GM23338 (cell line): Measurements from ENCODE around the gene HDC. TPM values are rescaled to one million over a fixed set of nuclear protein-coding genes. Genes with fewer than 3 reads are reported as not detected.

Experiments
- ATAC-seq: fragments of 200-7000 bp; cut with Tn5 transposase; 3 replicates; pipeline ENCODE4 v1.9.1; 2020
- DNase-seq: peaks from one replicate; pipeline ENCODE4 v3.0.0-alpha.2; 2015; ENCODE audit warnings: low spot score
- H2AFZ ChIP-seq: fragments of 200-600 bp; sonication (generic); 2 replicates; pipeline ENCODE4 v1.8.0; 2016; ENCODE audit warnings: antibody characterized with exemption, mild to moderate bottlenecking, moderate library complexity
- H3F3A ChIP-seq: fragments of 200-600 bp; sonication (generic); replicated peaks from 2 replicates; pipeline ENCODE4 v1.8.0; 2017; ENCODE audit warnings: antibody characterized with exemption, mixed run types, low read depth
- H3K27ac ChIP-seq: fragments of 200-600 bp; sonication (generic); 2 replicates; pipeline ENCODE4 v1.6.1; 2016; ENCODE audit warnings: low read depth
- H3K27me3 ChIP-seq: fragments of 200-600 bp; sonication (generic); 2 replicates; pipeline ENCODE4 v1.8.0; 2016; ENCODE audit warnings: mild to moderate bottlenecking, mixed run types, moderate library complexity; ENCODE audit not compliant: insufficient read depth
- H3K36me3 ChIP-seq: fragments of 200-600 bp; sonication (generic); 2 replicates; pipeline ENCODE4 v1.8.0; 2016; ENCODE audit warnings: mild to moderate bottlenecking; ENCODE audit not compliant: insufficient read depth
- H3K4me1 ChIP-seq: fragments of 200-600 bp; sonication (generic); 2 replicates; pipeline ENCODE4 v1.8.0; 2016; ENCODE audit warnings: mild to moderate bottlenecking, moderate library complexity; ENCODE audit not compliant: insufficient read depth
- H3K4me2 ChIP-seq: fragments of 200-600 bp; sonication (generic); 2 replicates; pipeline ENCODE4 v1.7.1; 2017; ENCODE audit warnings: mixed run types
- H3K4me3 ChIP-seq: fragments of 200-600 bp; sonication (generic); 2 replicates; pipeline ENCODE4 v1.6.1; 2016; ENCODE audit warnings: mixed run types
- H3K79me2 ChIP-seq: fragments of 200-600 bp; sonication (generic); replicated peaks from 2 replicates; pipeline ENCODE4 v1.8.0; 2017; ENCODE audit warnings: mild to moderate bottlenecking; ENCODE audit not compliant: insufficient read depth
- H3K9me2 ChIP-seq: fragments of 200-600 bp; sonication (generic); 2 replicates; pipeline ENCODE4 v1.8.0; 2017; ENCODE audit not compliant: insufficient read depth
- H4K20me1 ChIP-seq: fragments of 200-600 bp; sonication (generic); replicated peaks from 2 replicates; pipeline ENCODE4 v1.8.0; 2017; ENCODE audit warnings: mild to moderate bottlenecking; ENCODE audit not compliant: insufficient read depth
- H3K27ac Mint-ChIP-seq: 2 replicates; pipeline ENCODE4 v1.8.0; 2020; ENCODE audit warnings: inconsistent platforms, mild to moderate bottlenecking, moderate library complexity, mixed read lengths
- H3K27me3 Mint-ChIP-seq: 3 replicates; pipeline ENCODE4 v1.8.0; 2022; ENCODE audit warnings: low read depth, mild to moderate bottlenecking, moderate library complexity, mixed read lengths, inconsistent platforms; ENCODE audit not compliant: insufficient read depth, poor library complexity
- H3K36me3 Mint-ChIP-seq: 3 replicates; pipeline ENCODE4 v1.8.0; 2021; ENCODE audit warnings: low read depth, mild to moderate bottlenecking, inconsistent platforms, moderate library complexity, mixed read lengths
- H3K4me1 Mint-ChIP-seq: 3 replicates; pipeline ENCODE4 v1.8.0; 2020; ENCODE audit warnings: mild to moderate bottlenecking, inconsistent platforms, mixed read lengths
- H3K4me3 Mint-ChIP-seq: 3 replicates; pipeline ENCODE4 v1.8.0; 2021; ENCODE audit warnings: moderate library complexity, mild to moderate bottlenecking, inconsistent platforms, mixed read lengths
- H3K9me3 Mint-ChIP-seq: 3 replicates; pipeline ENCODE4 v1.8.0; 2020; ENCODE audit warnings: moderate library complexity, mild to moderate bottlenecking, inconsistent platforms, mixed read lengths
- CREB1 ChIP-seq: fragments of 250-450 bp; sonication (Bioruptor Pico); IDR thresholded peaks from 2 replicates; pipeline ENCODE4 v1.5.0; 2020; ENCODE audit warnings: low read depth, mild to moderate bottlenecking, moderate library complexity
- CTCF ChIP-seq, 2 experiments: fragments of 200-600 bp in 1 of 2; sonication (generic) in 1 of 2; conservative IDR thresholded peaks; 2 replicates each; pipeline versions ENCODE4 v1.5.1 to v1.6.1; 2016 to 2017; ENCODE audit warnings: antibody characterized with exemption in 2 of 2, low read depth in 2 of 2, mild to moderate bottlenecking in 2 of 2, moderate library complexity in 1 of 2
- ETS1 ChIP-seq: IDR thresholded peaks from 2 replicates; pipeline ENCODE4 v1.6.1; 2016; ENCODE audit warnings: antibody characterized with exemption
- EZH2 ChIP-seq: fragments of 200-600 bp; sonication (generic); IDR thresholded peaks from one replicate; pipeline ENCODE4 v1.8.0; 2017; ENCODE audit warnings: antibody characterized with exemption, mild to moderate bottlenecking, low read depth; ENCODE audit not compliant: unreplicated experiment
- EZH2phosphoT487 ChIP-seq: fragments of 200-600 bp; sonication (generic); IDR thresholded peaks from one replicate; pipeline ENCODE4 v1.8.1; 2018; ENCODE audit warnings: antibody characterized with exemption; ENCODE audit not compliant: unreplicated experiment
- JUNB ChIP-seq: IDR thresholded peaks from one replicate; pipeline ENCODE4 v1.6.1; 2016; ENCODE audit warnings: antibody characterized with exemption; ENCODE audit not compliant: unreplicated experiment
- POLR2AphosphoS5 ChIP-seq: IDR thresholded peaks from 2 replicates; pipeline ENCODE4 v1.6.1; 2016; ENCODE audit warnings: antibody characterized with exemption, low read depth
- REST ChIP-seq: IDR thresholded peaks from one replicate; pipeline ENCODE4 v1.6.1; 2018; ENCODE audit warnings: antibody characterized with exemption; ENCODE audit not compliant: unreplicated experiment
- STAT1 ChIP-seq: IDR thresholded peaks from one replicate; pipeline ENCODE4 v1.6.1; 2016; ENCODE audit warnings: antibody characterized with exemption; ENCODE audit not compliant: unreplicated experiment
- ZNF114 ChIP-seq: fragments of 250-450 bp; sonication (Bioruptor Pico); IDR thresholded peaks from 2 replicates; pipeline ENCODE4 v1.5.0; 2020; ENCODE audit warnings: mild to moderate bottlenecking, moderate library complexity
- ZNF331 ChIP-seq: fragments of 250-450 bp; sonication (Bioruptor Pico); IDR thresholded peaks from 2 replicates; pipeline ENCODE4 v1.5.0; 2020; ENCODE audit warnings: low read depth, mild to moderate bottlenecking, moderate library complexity
- ZNF462 ChIP-seq: fragments of 250-450 bp; sonication (Bioruptor Pico); IDR thresholded peaks from 2 replicates; pipeline ENCODE4 v1.5.0; 2020; ENCODE audit warnings: mild to moderate bottlenecking, moderate library complexity
- polyA plus RNA-seq: library from polyadenylated mRNA; unstranded; fragments of >200 nt; fragmentation: Nextera tagmentation; extraction: Ambion mirVana; gene quantifications from 2 replicates; pipeline ENCODE4 v1.2.1, GENCODE V29; 2016
- total RNA-seq: library from RNA; depleted of rRNA; stranded (reverse); fragments of >200 nt; shearing (Covaris generic); gene quantifications from 2 replicates; pipeline ENCODE4 v1.2.3, GENCODE V29; 2014

Gene HDC
- total and polyA plus RNA-seq, 2 experiments from 2014 or later, result not detected

GRCh38 chr15:50232791-50233190 is 32.7 kb downstream of the HDC start (continued):
- TF ChIP-seq ZNF462, result no peak
- TF ChIP-seq EZH2, result no peak
- TF ChIP-seq ZNF331 (CRISPR knock-in tag), result no peak
- TF ChIP-seq ZNF114 (CRISPR knock-in tag), result no peak
- no peak for TF ChIP-seq CREB1 (CRISPR knock-in tag)

- no peaks in the 10 kb centered on the region for H3K27me3 Mint-ChIP-seq
- no peak overlapping the region for H2AFZ ChIP-seq
- no peaks in the 10 kb centered on the region; the same call in 1 of the 2 replicates for H4K20me1 ChIP-seq
- no peaks in the 10 kb centered on the region for H3K9me3 Mint-ChIP-seq
- no peak for ATAC-seq
- H3F3A ChIP-seq, result no peaks in the 10 kb centered on the region
- H3K4me2 ChIP-seq, result no peak overlapping the region
- H3K27ac ChIP-seq, result no peak overlapping the region
- H3K36me3 Mint-ChIP-seq, result no peaks in the 10 kb centered on the region
- H3K27ac Mint-ChIP-seq, result no peak overlapping the region
- no peak overlapping the region for H3K4me3 Mint-ChIP-seq
- H3K79me2 ChIP-seq, result no peaks in the 10 kb centered on the region
- peaks cover 5% of the 10 kb centered on the region; the same call in 1 of the 3 replicates for H3K4me1 Mint-ChIP-seq
- DNase-seq, result no peak
- no peaks in the 10 kb centered on the region for H3K27me3 ChIP-seq
- no peaks in the 10 kb centered on the region for H3K4me1 ChIP-seq
- H3K9me2 ChIP-seq, result no peaks in the 10 kb centered on the region
- no peak overlapping the region for H3K4me3 ChIP-seq
- H3K36me3 ChIP-seq, result no peaks in the 10 kb centered on the region
- TF ChIP-seq POLR2AphosphoS5 (no peak), ZNF331 (CRISPR knock-in tag) (no peak), CTCF (conservative IDR thresholded peaks at IDR 0.05; ENCODE audit: low read depth in 2 of 2) (no peak), JUNB (no peak), CREB1 (CRISPR knock-in tag) (no peak), EZH2phosphoT487 (no peak), REST (no peak), STAT1 (no peak), ETS1 (no peak), EZH2 (no peak)
Measured at GRCh38 chr15:50231761-50232160, 33.8 kb downstream of the HDC start.
